Testis (tissue), 3 donors: ENCODE results near the gene CFAP46. TPM values are rescaled to one million over a fixed set of nuclear protein-coding genes. Genes with fewer than 3 reads are reported as not detected.

Source experiments
- DNase-seq: peaks from one replicate; pipeline ENCODE4 v3.0.0-alpha.2; 2019
- H3K27ac ChIP-seq, 2 donors: fragments of 200-600 bp; sonication (generic); one replicate each; pipeline ENCODE4 v1.5.1; 2019
- H3K27me3 ChIP-seq: fragments of 200-600 bp; sonication (generic); one replicate; pipeline ENCODE4 v1.5.1; 2019
- H3K36me3 ChIP-seq: fragments of 200-600 bp; sonication (generic); one replicate; pipeline ENCODE4 v1.5.1; 2017; ENCODE audit warnings: low read depth; ENCODE audit errors: missing control alignments
- H3K4me1 ChIP-seq: fragments of 200-600 bp; sonication (generic); one replicate; pipeline ENCODE4 v1.5.1; 2019
- H3K4me3 ChIP-seq, 2 donors: fragments of 200-600 bp; sonication (generic); one replicate each; pipeline ENCODE4 v1.5.1; 2017 to 2019
- H3K9me3 ChIP-seq: fragments of 200-600 bp; sonication (generic); one replicate; pipeline ENCODE4 v1.5.1; 2017
- POLR2A ChIP-seq: fragments of 450-650 bp; IDR thresholded peaks from one replicate; pipeline ENCODE4 v1.6.1; 2017; ENCODE audit warnings: antibody characterized with exemption, mild to moderate bottlenecking, moderate library complexity
- whole genome bisulfite sequencing, 2 donors: methylation state at CpG; one replicate each; pipeline ENCODE4 v1.1.5; 2018; 5-methylcytosine and 5-hydroxymethylcytosine counted together
- intact Hi-C: fragments of 100-400 bp; cut with DNase I; formaldehyde crosslinking; loops from one replicate; pipeline ENCODE4 v1.15.1; 2023; ENCODE audit warnings: low total_unique reads
- polyA plus RNA-seq: library from polyadenylated mRNA; stranded (reverse); fragments of 350-450 nt; fragmentation: Illumina TruSeq; extraction: RNeasy Lipid Tissue Mini Kit (QIAGEN cat#74804); gene quantifications from one replicate; pipeline ENCODE4 v1.2.3, GENCODE V29; 2014; ENCODE audit warnings: low read depth, low replicate concordance; ENCODE audit not compliant: insufficient read depth
- total RNA-seq, 2 donors: library from RNA; depleted of rRNA; stranded (reverse); fragments of >200 nt; gene quantifications; one replicate each; pipeline ENCODE4 v1.2.3, GENCODE V29; 2016
- TF ChIP-seq, protein P1 (sequence below), 3 experiments: fragments of 450-650 bp in 2 of 3; fragments of 200-600 bp in 1 of 3; sonication (generic) in 1 of 3; IDR thresholded peaks; one replicate each; pipeline ENCODE4 v1.5.1; 2016 to 2019; ENCODE audit warnings: antibody characterized with exemption in 3 of 3, mild to moderate bottlenecking in 2 of 3, moderate library complexity in 1 of 3

The CFAP46 gene
- total and polyA plus RNA-seq, 3 donors from 2014 or later: 36.0 to 67.6 (median 59.0) TPM

DNA sequence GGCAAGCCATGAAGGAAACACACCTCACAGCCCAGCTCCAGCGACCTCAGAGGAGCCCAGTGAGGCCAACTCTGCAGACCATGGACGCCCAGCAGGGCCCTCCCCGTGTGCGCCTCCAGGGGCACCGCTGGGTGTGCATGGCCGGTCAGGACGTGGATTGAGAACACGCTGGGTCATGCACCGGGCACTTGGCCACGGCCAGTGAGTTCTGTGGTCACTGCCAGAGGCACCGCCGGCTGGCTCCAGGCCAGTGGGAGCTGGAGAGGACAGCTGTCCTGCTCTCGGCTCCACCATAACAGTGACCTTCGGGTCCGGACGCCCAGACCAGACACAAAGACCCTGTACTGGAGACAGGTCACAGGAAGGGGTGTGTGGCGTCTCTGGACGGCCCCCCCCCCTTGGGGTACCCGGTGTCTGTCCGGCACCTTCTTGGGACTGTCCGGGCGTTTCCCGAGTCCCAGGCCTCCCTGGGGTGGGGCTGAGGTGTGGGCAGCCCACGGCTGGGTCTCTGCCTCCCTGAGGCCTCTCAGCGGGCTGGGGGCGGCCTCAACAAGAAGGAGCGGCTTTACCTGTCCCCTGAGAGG is 106.0 kb downstream of the CFAP46 start:
- DNase-seq: no peak
- H3K4me1 ChIP-seq: peaks cover 11% of the 10 kb centered on the region
- H3K27ac ChIP-seq: no peak overlapping the region
- H3K27me3 ChIP-seq: no peaks in the 10 kb centered on the region
- no peaks in the 10 kb centered on the region for H3K36me3 ChIP-seq
- intact Hi-C loops: no loop called here
- no peak overlapping the region for H3K4me3 ChIP-seq
- WGBS, 2 donors: 48 to 52% methylated on average over 7 to 23 of the region's 27 CpGs
- H3K9me3 ChIP-seq: no peaks in the 10 kb centered on the region
- no peak for TF ChIP-seq POLR2A
- TF ChIP-seq, protein P1, sequence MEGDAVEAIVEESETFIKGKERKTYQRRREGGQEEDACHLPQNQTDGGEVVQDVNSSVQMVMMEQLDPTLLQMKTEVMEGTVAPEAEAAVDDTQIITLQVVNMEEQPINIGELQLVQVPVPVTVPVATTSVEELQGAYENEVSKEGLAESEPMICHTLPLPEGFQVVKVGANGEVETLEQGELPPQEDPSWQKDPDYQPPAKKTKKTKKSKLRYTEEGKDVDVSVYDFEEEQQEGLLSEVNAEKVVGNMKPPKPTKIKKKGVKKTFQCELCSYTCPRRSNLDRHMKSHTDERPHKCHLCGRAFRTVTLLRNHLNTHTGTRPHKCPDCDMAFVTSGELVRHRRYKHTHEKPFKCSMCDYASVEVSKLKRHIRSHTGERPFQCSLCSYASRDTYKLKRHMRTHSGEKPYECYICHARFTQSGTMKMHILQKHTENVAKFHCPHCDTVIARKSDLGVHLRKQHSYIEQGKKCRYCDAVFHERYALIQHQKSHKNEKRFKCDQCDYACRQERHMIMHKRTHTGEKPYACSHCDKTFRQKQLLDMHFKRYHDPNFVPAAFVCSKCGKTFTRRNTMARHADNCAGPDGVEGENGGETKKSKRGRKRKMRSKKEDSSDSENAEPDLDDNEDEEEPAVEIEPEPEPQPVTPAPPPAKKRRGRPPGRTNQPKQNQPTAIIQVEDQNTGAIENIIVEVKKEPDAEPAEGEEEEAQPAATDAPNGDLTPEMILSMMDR (IDR thresholded peaks at IDR 0.05): no peak

DNA sequence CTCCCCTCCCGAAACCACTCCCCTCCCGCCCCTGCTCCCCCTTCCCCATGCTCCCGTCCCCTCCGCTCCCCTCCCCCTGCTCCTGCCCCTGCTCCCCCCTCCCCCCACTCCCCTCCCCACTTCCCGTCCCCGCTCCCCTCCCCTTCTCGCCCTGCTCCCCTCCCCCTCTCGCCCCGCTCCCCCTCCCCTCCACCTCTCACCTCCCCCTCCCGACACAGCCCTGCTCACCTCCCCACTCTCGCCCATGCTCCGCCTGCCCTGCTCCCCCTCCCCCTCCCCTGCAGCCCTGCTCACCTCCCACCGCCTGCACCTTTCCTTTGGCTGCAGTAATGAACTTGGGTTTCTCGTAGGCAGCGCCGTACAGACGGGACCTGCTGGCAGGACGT is 106.5 kb downstream of the CFAP46 start:
- TF ChIP-seq, protein P1 (IDR thresholded peaks at IDR 0.05): no peak
- TF ChIP-seq POLR2A: no peak
- DNase-seq: no peak
- 46 to 71% methylated on average over 7 to 9 of the region's 18 CpGs for WGBS, 2 donors
- Histone ChIP-seq H3K27ac (no peak overlapping the region), H3K36me3 (no peaks in the 10 kb centered on the region), H3K27me3 (no peaks in the 10 kb centered on the region), H3K4me1 (peaks cover 11% of the 10 kb centered on the region), H3K9me3 (no peaks in the 10 kb centered on the region), H3K4me3 (no peak overlapping the region)
- intact Hi-C loops: no loop called here

DNA sequence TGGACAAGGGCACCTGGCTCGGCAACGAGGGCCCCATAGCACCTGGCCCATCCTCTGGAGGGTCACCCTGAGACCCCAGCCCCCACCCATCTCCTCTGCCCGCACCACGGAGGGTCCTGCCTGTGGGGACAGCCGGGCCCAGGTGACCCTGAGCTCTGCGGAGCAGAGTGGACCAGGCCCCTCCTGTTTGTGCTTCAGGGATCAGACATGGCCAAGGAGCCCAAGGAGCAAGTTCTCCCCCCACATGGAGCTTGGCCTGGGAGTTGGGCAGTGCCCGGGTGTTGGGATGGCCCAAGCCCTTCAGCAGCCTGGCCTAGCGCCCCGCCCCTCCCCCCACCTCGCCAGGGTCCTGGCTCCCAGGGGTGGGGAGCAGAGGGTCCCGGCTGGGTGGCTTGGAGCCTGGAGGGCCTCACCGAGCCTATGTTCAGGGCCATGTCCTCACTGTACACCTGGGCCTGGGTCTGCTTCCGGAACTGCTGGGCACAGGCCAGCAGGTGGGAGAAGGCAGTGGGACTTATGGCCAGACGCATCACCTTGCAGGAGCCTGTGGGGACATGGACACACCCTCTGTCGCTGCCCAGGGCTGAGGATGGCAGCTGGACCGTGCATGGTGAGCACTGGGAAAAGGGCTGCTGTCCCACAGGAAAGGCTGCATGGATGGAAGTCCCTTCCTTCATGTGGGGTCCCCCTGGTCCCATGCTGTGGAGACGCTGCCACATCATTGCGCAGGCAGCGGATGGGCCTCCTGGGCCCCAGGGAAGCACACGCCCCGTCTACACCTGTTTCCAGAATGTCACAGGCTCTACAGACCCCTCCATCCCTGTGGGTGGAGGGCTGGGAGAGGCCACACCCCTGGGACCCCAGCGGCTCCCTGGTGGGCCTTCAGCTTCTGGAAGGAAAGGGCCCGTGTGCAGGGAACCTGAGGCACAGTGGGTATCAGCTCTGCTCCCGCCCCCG is 107.2 kb downstream of the CFAP46 start:
- WGBS, 2 donors: 84 to 90% methylated on average over 7 to 25 of the region's 25 CpGs
- H3K4me1 ChIP-seq: peaks cover 11% of the 10 kb centered on the region
- intact Hi-C loops: no loop called here

DNA sequence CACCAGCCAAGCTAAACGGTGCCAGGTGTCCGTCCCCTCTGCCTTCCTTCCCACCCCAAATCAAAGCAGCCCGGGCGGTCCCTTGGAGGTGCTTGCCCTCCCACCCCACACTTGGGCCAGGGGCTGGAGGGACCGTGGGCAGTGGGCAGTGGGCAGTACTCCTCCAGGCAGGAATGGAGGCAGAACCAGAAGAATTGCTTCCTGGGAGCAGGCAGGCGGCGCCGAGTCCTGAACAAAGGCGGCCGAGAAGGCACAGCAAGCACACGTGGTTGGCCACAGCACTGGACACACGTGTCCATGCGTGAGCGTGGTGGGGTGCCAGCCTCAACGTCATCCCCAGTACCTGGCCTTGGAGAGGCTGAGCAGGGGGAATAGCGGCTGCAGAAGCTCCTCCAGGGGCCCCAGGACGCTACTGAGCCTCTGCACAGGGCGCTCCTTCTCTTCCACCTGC is 108.0 kb downstream of the CFAP46 start:
- Histone ChIP-seq H3K4me3 (no peak overlapping the region), H3K9me3 (no peaks in the 10 kb centered on the region), H3K36me3 (no peaks in the 10 kb centered on the region), H3K4me1 (peaks cover 11% of the 10 kb centered on the region), H3K27me3 (no peaks in the 10 kb centered on the region), H3K27ac (no peak overlapping the region)
- WGBS, 2 donors: 90 to 91% methylated on average over 18 of the region's 18 CpGs
- intact Hi-C loops: no loop called here
- DNase-seq: no peak
- no peak for TF ChIP-seq POLR2A
- TF ChIP-seq, protein P1 (IDR thresholded peaks at IDR 0.05): no peak

More for the DNA sequence above, 107.2 kb downstream of the CFAP46 start:
- Histone ChIP-seq H3K27ac (no peak overlapping the region), H3K4me3 (no peak overlapping the region), H3K9me3 (no peaks in the 10 kb centered on the region), H3K36me3 (no peaks in the 10 kb centered on the region), H3K27me3 (no peaks in the 10 kb centered on the region)
- TF ChIP-seq, protein P1 (IDR thresholded peaks at IDR 0.05): no peak
- TF ChIP-seq POLR2A: no peak
- DNase-seq: no peak
